ENCODE measurements around the gene HELLS. TPM values are rescaled to one million over a fixed set of nuclear protein-coding genes. Genes with fewer than 3 reads are reported as not detected.

Gene HELLS
- total RNA-seq, 1 experiment from 2014 or later, result 291 TPM

DNA sequence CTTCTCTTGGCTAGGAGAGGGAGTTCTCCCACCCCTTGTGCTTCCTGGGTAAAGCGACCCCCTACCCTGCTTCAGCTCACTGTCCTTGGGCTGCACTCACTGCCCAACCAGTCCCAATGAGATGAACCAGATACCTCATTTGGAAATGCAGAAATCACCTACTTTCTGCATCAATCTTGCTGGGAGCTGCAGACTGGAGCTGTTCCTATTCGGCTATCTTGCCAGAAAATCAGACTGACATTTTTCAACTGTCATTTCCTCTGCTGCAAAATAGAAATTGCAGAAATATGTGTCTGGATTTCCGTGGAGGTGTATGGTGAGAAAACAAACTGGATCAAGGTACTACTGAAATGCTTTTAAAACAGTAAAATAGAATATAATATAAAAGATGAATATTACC is 95.0 kb downstream of the HELLS start:
- Mint-ChIP-seq H3K27ac (no peak overlapping the region), H3K4me3 (no peak overlapping the region), H3K9me3 (peaks cover 21 to 25% of the 10 kb centered on the region in 2 experiments), H3K27me3 (ENCODE audit: low read depth) (no peaks in the 10 kb centered on the region; the same call in 1 of the 2 replicates), H3K36me3 (ENCODE audit: insufficient read depth in 1 of 3, low read depth in 3 of 3) (peaks cover 23 to 30% (median 24%) of the 10 kb centered on the region in 3 experiments), H3K4me1 (no peaks in the 10 kb centered on the region)
- H3K56ac ChIP-seq (ENCODE audit: insufficient read length, low read depth, low read length), result no peak overlapping the region
- no peaks in the 10 kb centered on the region for H3K79me2 ChIP-seq (ENCODE audit: insufficient read depth, low read length)
- no peak overlapping the region for H3K4me2 ChIP-seq (ENCODE audit: insufficient read depth, insufficient read length, low read length)
- no peaks in the 10 kb centered on the region for H3K23me2 ChIP-seq (ENCODE audit: insufficient read length, low read depth, low read length, poor library complexity, severe bottlenecking)
- no peak overlapping the region for H2BK120ac ChIP-seq (ENCODE audit: low read depth, low read length, poor library complexity, severe bottlenecking)
- H2BK20ac ChIP-seq (ENCODE audit: low read depth, low read length, poor library complexity, severe bottlenecking), result no peak overlapping the region
- no peak overlapping the region for H3K4ac ChIP-seq (ENCODE audit: low read depth, low read length)
- no peak overlapping the region for H4K91ac ChIP-seq (ENCODE audit: insufficient read length, low read depth, low read length)
- H3K23ac ChIP-seq (ENCODE audit: insufficient read length, low read depth, low read length), result no peak overlapping the region
- no peaks in the 10 kb centered on the region for H4K20me1 ChIP-seq (ENCODE audit: control insufficient read depth, insufficient read depth, insufficient read length)
- H3K14ac ChIP-seq (ENCODE audit: insufficient read depth, low read length), result no peak overlapping the region
- H2AK5ac ChIP-seq (ENCODE audit: insufficient read length, low read length), result no peak overlapping the region
- H3T11ph ChIP-seq (ENCODE audit: low read length), result no peak overlapping the region
- H2BK5ac ChIP-seq (ENCODE audit: insufficient read length, low read length), result no peak overlapping the region
- no peak overlapping the region for H2BK15ac ChIP-seq (ENCODE audit: low read depth, low read length)
- no peak overlapping the region for H4K5ac ChIP-seq (ENCODE audit: insufficient read length, low read depth, low read length)
- H3K18ac ChIP-seq (ENCODE audit: insufficient read length, low read depth, low read length), result no peak overlapping the region
- H3K9me3 ChIP-seq (ENCODE audit: control insufficient read depth, low read depth, low read length), result no peaks in the 10 kb centered on the region
- no peaks in the 10 kb centered on the region for H3K27me3 ChIP-seq (ENCODE audit: insufficient read depth, low read length)
- no peak overlapping the region for H3K27ac ChIP-seq (ENCODE audit: insufficient read length, low read depth, low read length)
- H4K8ac ChIP-seq (replicated peaks; ENCODE audit: insufficient read length, low read depth, low read length), result no peak overlapping the region
- H3K4me1 ChIP-seq (ENCODE audit: insufficient read depth, low read length), result no peaks in the 10 kb centered on the region
- H2BK12ac ChIP-seq (ENCODE audit: insufficient read length, low read depth, low read length), result no peak overlapping the region
- TF ChIP-seq, protein P1, sequence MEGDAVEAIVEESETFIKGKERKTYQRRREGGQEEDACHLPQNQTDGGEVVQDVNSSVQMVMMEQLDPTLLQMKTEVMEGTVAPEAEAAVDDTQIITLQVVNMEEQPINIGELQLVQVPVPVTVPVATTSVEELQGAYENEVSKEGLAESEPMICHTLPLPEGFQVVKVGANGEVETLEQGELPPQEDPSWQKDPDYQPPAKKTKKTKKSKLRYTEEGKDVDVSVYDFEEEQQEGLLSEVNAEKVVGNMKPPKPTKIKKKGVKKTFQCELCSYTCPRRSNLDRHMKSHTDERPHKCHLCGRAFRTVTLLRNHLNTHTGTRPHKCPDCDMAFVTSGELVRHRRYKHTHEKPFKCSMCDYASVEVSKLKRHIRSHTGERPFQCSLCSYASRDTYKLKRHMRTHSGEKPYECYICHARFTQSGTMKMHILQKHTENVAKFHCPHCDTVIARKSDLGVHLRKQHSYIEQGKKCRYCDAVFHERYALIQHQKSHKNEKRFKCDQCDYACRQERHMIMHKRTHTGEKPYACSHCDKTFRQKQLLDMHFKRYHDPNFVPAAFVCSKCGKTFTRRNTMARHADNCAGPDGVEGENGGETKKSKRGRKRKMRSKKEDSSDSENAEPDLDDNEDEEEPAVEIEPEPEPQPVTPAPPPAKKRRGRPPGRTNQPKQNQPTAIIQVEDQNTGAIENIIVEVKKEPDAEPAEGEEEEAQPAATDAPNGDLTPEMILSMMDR (conservative IDR thresholded peaks at IDR 0.05), result no peak
- no peak for DNase-seq
- no peak overlapping the region for H2AFZ ChIP-seq (ENCODE audit: low read length)
- H3K9ac ChIP-seq (ENCODE audit: extremely low read depth, insufficient read length, low read length), result no peak overlapping the region
- WGBS (ENCODE audit: extremely low coverage, insufficient read length, low lambda C conversion rate), result no CpG with 5 or more reads among the region's 3 CpGs
- H3K79me1 ChIP-seq (ENCODE audit: insufficient read depth, low read depth, low read length, poor library complexity, severe bottlenecking), result no peaks in the 10 kb centered on the region

Measured in H9 (cell line).